ENCODE data around the gene SCT.

The SCT gene

GRCh38 chr11:636511-637332 lies 9.7 kb upstream of the SCT start, which contains the start of gene DRD4:
DRD4 (plus strand) TSS chr11:637269; CDS start chr11:637305, 36 bp downstream.
- peaks cover 39% of the 10 kb centered on the region for H3K27me3 ChIP-seq (ENCODE audit: insufficient read depth, low read length)
- no peak within 1 kb of the TSS for H4K12ac ChIP-seq (ENCODE audit: low read depth, low read length)
- H3K36me3 ChIP-seq (ENCODE audit: control insufficient read depth in 1 of 2, insufficient read depth in 2 of 2, low read length in 2 of 2): peaks cover 0 to 2% of the 10 kb centered on the region in 2 experiments
- no peak within 1 kb of the TSS for H2AK5ac ChIP-seq (ENCODE audit: low read length)
- no peak within 1 kb of the TSS for H3K23ac ChIP-seq (ENCODE audit: low read length)
- H3K18ac ChIP-seq (ENCODE audit: low read length): no peak within 1 kb of the TSS
- H3K9me3 ChIP-seq (ENCODE audit: insufficient read depth, low read depth, low read length): peaks cover 5% of the 10 kb centered on the region
- H2AFZ ChIP-seq (ENCODE audit: insufficient read depth, low read length, poor library complexity): no peak within 1 kb of the TSS
- no peak within 1 kb of the TSS for H3K4ac ChIP-seq (ENCODE audit: low read depth, low read length)
- WGBS (ENCODE audit: extremely low coverage, insufficient coverage, insufficient read length): no CpG with 5 or more reads among the region's 100 CpGs
- peaks cover 1% of the 10 kb centered on the region for H3K79me1 ChIP-seq (ENCODE audit: low read length)
- H4K91ac ChIP-seq (ENCODE audit: low read depth, low read length): no peak within 1 kb of the TSS
- peak within 1 kb of the TSS; percentile 42 for H3K4me3 ChIP-seq (ENCODE audit: low read depth, low read length)
- no peak within 1 kb of the TSS for H2BK5ac ChIP-seq (ENCODE audit: low read depth, low read length, poor library complexity)
- H3K4me2 ChIP-seq (ENCODE audit: low read length): peak within 1 kb of the TSS; percentile 58
- DNase-seq: peak in 1 of 2 donors; percentile 8
- H3K79me2 ChIP-seq (ENCODE audit: control insufficient read depth, insufficient read depth, low read length, poor library complexity): no peaks in the 10 kb centered on the region
- no peak within 1 kb of the TSS for H2BK120ac ChIP-seq (ENCODE audit: insufficient read depth, low read length, poor library complexity)
- no peak within 1 kb of the TSS for H3K14ac ChIP-seq (ENCODE audit: low read length)
- H3K9ac ChIP-seq (ENCODE audit: low read length): no peak within 1 kb of the TSS
- H3K4me1 ChIP-seq (ENCODE audit: control insufficient read depth in 1 of 2, insufficient read depth in 2 of 2, low read length in 2 of 2): peaks cover 18 to 29% of the 10 kb centered on the region in 2 experiments
- H4K8ac ChIP-seq (ENCODE audit: low read depth, low read length): no peak within 1 kb of the TSS
- no peak within 1 kb of the TSS for H2BK12ac ChIP-seq (ENCODE audit: low read length)
- no peak within 1 kb of the TSS for H3K27ac ChIP-seq (ENCODE audit: low read depth, low read length)

GRCh38 chr11:635945-636510 lies 9.0 kb upstream of the SCT start:
- H3K79me1 ChIP-seq (ENCODE audit: low read length): peaks cover 1% of the 10 kb centered on the region
- peaks cover 18 to 29% of the 10 kb centered on the region in 2 experiments for H3K4me1 ChIP-seq (ENCODE audit: control insufficient read depth in 1 of 2, insufficient read depth in 2 of 2, low read length in 2 of 2)
- no peak overlapping the region for H2BK5ac ChIP-seq (ENCODE audit: low read depth, low read length, poor library complexity)
- no peak overlapping the region for H2BK120ac ChIP-seq (ENCODE audit: insufficient read depth, low read length, poor library complexity)
- H2AK5ac ChIP-seq (ENCODE audit: low read length): no peak overlapping the region
- no peak overlapping the region for H4K91ac ChIP-seq (ENCODE audit: low read depth, low read length)
- no peak overlapping the region for H2BK12ac ChIP-seq (ENCODE audit: low read length)
- no peak overlapping the region for H3K9ac ChIP-seq (ENCODE audit: low read length)
- H4K8ac ChIP-seq (ENCODE audit: low read depth, low read length): no peak overlapping the region
- no CpG with 5 or more reads among the region's 22 CpGs for WGBS (ENCODE audit: extremely low coverage, insufficient coverage, insufficient read length)
- peaks cover 5% of the 10 kb centered on the region for H3K9me3 ChIP-seq (ENCODE audit: insufficient read depth, low read depth, low read length)
- no peak overlapping the region for H3K14ac ChIP-seq (ENCODE audit: low read length)
- no peak overlapping the region for H3K18ac ChIP-seq (ENCODE audit: low read length)
- H3K27ac ChIP-seq (ENCODE audit: low read depth, low read length): no peak overlapping the region
- no peaks in the 10 kb centered on the region for H3K79me2 ChIP-seq (ENCODE audit: control insufficient read depth, insufficient read depth, low read length, poor library complexity)
- no peak overlapping the region for H3K4ac ChIP-seq (ENCODE audit: low read depth, low read length)
- peaks cover 39% of the 10 kb centered on the region for H3K27me3 ChIP-seq (ENCODE audit: insufficient read depth, low read length)
- no peak overlapping the region for H3K4me2 ChIP-seq (ENCODE audit: low read length)
- no peak overlapping the region for H2AFZ ChIP-seq (ENCODE audit: insufficient read depth, low read length, poor library complexity)
- no peak overlapping the region for H4K12ac ChIP-seq (ENCODE audit: low read depth, low read length)
- no peak overlapping the region for H3K23ac ChIP-seq (ENCODE audit: low read length)
- DNase-seq: no peak
- no peak overlapping the region for H3K4me3 ChIP-seq (ENCODE audit: low read depth, low read length)
- H3K36me3 ChIP-seq (ENCODE audit: control insufficient read depth in 1 of 2, insufficient read depth in 2 of 2, low read length in 2 of 2): peaks cover 0 to 2% of the 10 kb centered on the region in 2 experiments

- no peak overlapping the region for H4K91ac ChIP-seq (ENCODE audit: low read depth, low read length)
- H3K36me3 ChIP-seq (ENCODE audit: control insufficient read depth in 1 of 2, insufficient read depth in 2 of 2, low read length in 2 of 2): peaks cover 2% of the 10 kb centered on the region in 2 experiments
- no peak overlapping the region for H2AFZ ChIP-seq (ENCODE audit: insufficient read depth, low read length, poor library complexity)
- no peak overlapping the region for H3K14ac ChIP-seq (ENCODE audit: low read length)
- H2BK120ac ChIP-seq (ENCODE audit: insufficient read depth, low read length, poor library complexity): no peak overlapping the region
- no peaks in the 10 kb centered on the region for H3K79me1 ChIP-seq (ENCODE audit: low read length)
- peaks cover 0 to 7% of the 10 kb centered on the region in 2 experiments for H3K4me1 ChIP-seq (ENCODE audit: control insufficient read depth in 1 of 2, insufficient read depth in 2 of 2, low read length in 2 of 2)
- H2BK12ac ChIP-seq (ENCODE audit: low read length): no peak overlapping the region
- H3K27ac ChIP-seq (ENCODE audit: low read depth, low read length): no peak overlapping the region
- no peak for DNase-seq
- no peak overlapping the region for H3K9ac ChIP-seq (ENCODE audit: low read length)
- H3K4me2 ChIP-seq (ENCODE audit: low read length): no peak overlapping the region
- H3K79me2 ChIP-seq (ENCODE audit: control insufficient read depth, insufficient read depth, low read length, poor library complexity): no peaks in the 10 kb centered on the region
- no peak overlapping the region for H4K8ac ChIP-seq (ENCODE audit: low read depth, low read length)
- H3K18ac ChIP-seq (ENCODE audit: low read length): no peak overlapping the region
- H3K27me3 ChIP-seq (ENCODE audit: insufficient read depth, low read length): peaks cover 5% of the 10 kb centered on the region
- no peaks in the 10 kb centered on the region for H3K9me3 ChIP-seq (ENCODE audit: insufficient read depth, low read depth, low read length)
- no peak overlapping the region for H4K12ac ChIP-seq (ENCODE audit: low read depth, low read length)
- no peak overlapping the region for H3K23ac ChIP-seq (ENCODE audit: low read length)
- no CpG with 5 or more reads among the region's 5 CpGs for WGBS (ENCODE audit: extremely low coverage, insufficient coverage, insufficient read length)
- no peak overlapping the region for H3K4ac ChIP-seq (ENCODE audit: low read depth, low read length)
- no peak overlapping the region for H2BK5ac ChIP-seq (ENCODE audit: low read depth, low read length, poor library complexity)
- no peak overlapping the region for H3K4me3 ChIP-seq (ENCODE audit: low read depth, low read length)
- no peak overlapping the region for H2AK5ac ChIP-seq (ENCODE audit: low read length)
Observed at GRCh38 chr11:630871-631270, 3.9 kb upstream of the SCT start.

GRCh38 chr11:629237-629583 lies 2.2 kb upstream of the SCT start:
- no peak overlapping the region for H3K4me3 ChIP-seq (ENCODE audit: low read depth, low read length)
- H3K9ac ChIP-seq (ENCODE audit: low read length): no peak overlapping the region
- H2BK5ac ChIP-seq (ENCODE audit: low read depth, low read length, poor library complexity): no peak overlapping the region
- no peaks in the 10 kb centered on the region for H3K79me2 ChIP-seq (ENCODE audit: control insufficient read depth, insufficient read depth, low read length, poor library complexity)
- no peak overlapping the region for H3K4ac ChIP-seq (ENCODE audit: low read depth, low read length)
- H4K8ac ChIP-seq (ENCODE audit: low read depth, low read length): no peak overlapping the region
- no peak overlapping the region for H4K91ac ChIP-seq (ENCODE audit: low read depth, low read length)
- peaks cover 0 to 7% of the 10 kb centered on the region in 2 experiments for H3K4me1 ChIP-seq (ENCODE audit: control insufficient read depth in 1 of 2, insufficient read depth in 2 of 2, low read length in 2 of 2)
- H3K9me3 ChIP-seq (ENCODE audit: insufficient read depth, low read depth, low read length): no peaks in the 10 kb centered on the region
- WGBS (ENCODE audit: extremely low coverage, insufficient coverage, insufficient read length): no CpG with 5 or more reads among the region's 10 CpGs
- no peak for DNase-seq
- H2AFZ ChIP-seq (ENCODE audit: insufficient read depth, low read length, poor library complexity): no peak overlapping the region
- H3K23ac ChIP-seq (ENCODE audit: low read length): no peak overlapping the region
- H3K27ac ChIP-seq (ENCODE audit: low read depth, low read length): no peak overlapping the region
- H3K4me2 ChIP-seq (ENCODE audit: low read length): no peak overlapping the region
- H2BK120ac ChIP-seq (ENCODE audit: insufficient read depth, low read length, poor library complexity): no peak overlapping the region
- H4K12ac ChIP-seq (ENCODE audit: low read depth, low read length): no peak overlapping the region
- H3K18ac ChIP-seq (ENCODE audit: low read length): no peak overlapping the region
- peaks cover 5% of the 10 kb centered on the region for H3K27me3 ChIP-seq (ENCODE audit: insufficient read depth, low read length)
- H2AK5ac ChIP-seq (ENCODE audit: low read length): no peak overlapping the region
- H3K79me1 ChIP-seq (ENCODE audit: low read length): no peaks in the 10 kb centered on the region
- H2BK12ac ChIP-seq (ENCODE audit: low read length): no peak overlapping the region
- H3K14ac ChIP-seq (ENCODE audit: low read length): no peak overlapping the region
- H3K36me3 ChIP-seq (ENCODE audit: control insufficient read depth in 1 of 2, insufficient read depth in 2 of 2, low read length in 2 of 2): peaks cover 2% of the 10 kb centered on the region in 2 experiments
